Caco-2 (cell line): ENCODE results near the gene OR2A5. TPM values are rescaled to one million over a fixed set of nuclear protein-coding genes. Genes with fewer than 3 reads are reported as not detected.

ENCODE experiments used
- BruUV-seq: library from RNA; stranded (reverse); fragments of 400-500 nt; replicated peaks from 2 replicates; lab custom pipeline; 2021; lab: Mats Ljungman, UMichigan
- CTCF ChIA-PET: fragments of 300-600 bp; sonication (Branson Sonifier 250); formaldehyde crosslinking; loops from one replicate; lab custom pipeline; 2022; ENCODE audit warnings: antibody characterized with exemption; lab: Charles Lee
- POLR2A ChIA-PET: fragments of 300-600 bp; sonication (Branson Sonifier 250); formaldehyde crosslinking; loops from one replicate; lab custom pipeline; 2022; ENCODE audit warnings: antibody characterized with exemption; lab: Charles Lee
- DNase-seq, 2 experiments: peaks; one replicate each; pipeline versions ENCODE4 v3.0.0 to v3.0.0-alpha.2; 2020 to 2022
- H3K27me3 ChIP-seq: replicated peaks from 2 replicates; pipeline ENCODE4 v1.6.0; 2011; ENCODE audit warnings: low read length; ENCODE audit not compliant: control insufficient read depth, insufficient read depth
- H3K36me3 ChIP-seq: 2 replicates; pipeline ENCODE4 v1.5.1; 2011; ENCODE audit warnings: low read length; ENCODE audit not compliant: control insufficient read depth, insufficient read depth
- H3K4me1 ChIP-seq: fragments of 250-450 bp; sonication (Bioruptor Pico); 2 replicates; pipeline ENCODE4 v1.5.1; 2020; ENCODE audit warnings: mild to moderate bottlenecking
- H3K4me3 ChIP-seq: 2 replicates; pipeline ENCODE4 v1.5.1; 2011; ENCODE audit warnings: low read depth, mild to moderate bottlenecking, control low read depth, low read length
- H3K9me3 ChIP-seq: fragments of 250-450 bp; sonication (Bioruptor Pico); 2 replicates; pipeline ENCODE4 v1.5.1; 2020; ENCODE audit warnings: mild to moderate bottlenecking, moderate library complexity
- H3K27ac Mint-ChIP-seq: one replicate; pipeline ENCODE4 v1.8.0; 2022; ENCODE audit warnings: mixed read lengths; ENCODE audit not compliant: unreplicated experiment
- H3K27me3 Mint-ChIP-seq: one replicate; pipeline ENCODE4 v1.8.0; 2022; ENCODE audit warnings: mixed read lengths; ENCODE audit not compliant: insufficient read depth, unreplicated experiment
- H3K36me3 Mint-ChIP-seq: one replicate; pipeline ENCODE4 v1.8.0; 2022; ENCODE audit warnings: mild to moderate bottlenecking, mixed read lengths; ENCODE audit not compliant: insufficient read depth, unreplicated experiment
- H3K4me1 Mint-ChIP-seq: one replicate; pipeline ENCODE4 v1.8.0; 2022; ENCODE audit warnings: low read depth, mixed read lengths; ENCODE audit not compliant: unreplicated experiment
- H3K4me3 Mint-ChIP-seq: one replicate; pipeline ENCODE4 v1.8.0; 2022; ENCODE audit warnings: mild to moderate bottlenecking, moderate library complexity, mixed read lengths; ENCODE audit not compliant: unreplicated experiment
- H3K9me3 Mint-ChIP-seq: one replicate; pipeline ENCODE4 v1.8.0; 2022; ENCODE audit warnings: mixed read lengths; ENCODE audit not compliant: unreplicated experiment
- CTCF ChIP-seq, 2 experiments: fragments of 200-600 bp in 1 of 2; IDR thresholded peaks; 1 replicate in 1 of 2; 2 replicates in 1 of 2; pipeline versions ENCODE4 v1.5.1 to v1.8.0; 2011 to 2022; ENCODE audit warnings: antibody characterized with exemption in 1 of 2, control low read depth in 1 of 2, inconsistent platforms in 1 of 2, low read depth in 1 of 2, low read length in 1 of 2, mild to moderate bottlenecking in 1 of 2, moderate library complexity in 1 of 2; ENCODE audit not compliant: insufficient read depth in 1 of 2, severe bottlenecking in 1 of 2, unreplicated experiment in 1 of 2
- intact Hi-C: fragments of 100-400 bp; cut with micrococcal nuclease; formaldehyde crosslinking; loops from one replicate; pipeline ENCODE4 v1.10.0; 2022; ENCODE audit not compliant: unreplicated experiment
- total RNA-seq: library from RNA; stranded (reverse); gene quantifications from 2 replicates; pipeline ENCODE4 v1.2.3, GENCODE V29; 2022

OR2A5 gene
- total RNA-seq, 1 experiment from 2014 or later: not detected

DNA sequence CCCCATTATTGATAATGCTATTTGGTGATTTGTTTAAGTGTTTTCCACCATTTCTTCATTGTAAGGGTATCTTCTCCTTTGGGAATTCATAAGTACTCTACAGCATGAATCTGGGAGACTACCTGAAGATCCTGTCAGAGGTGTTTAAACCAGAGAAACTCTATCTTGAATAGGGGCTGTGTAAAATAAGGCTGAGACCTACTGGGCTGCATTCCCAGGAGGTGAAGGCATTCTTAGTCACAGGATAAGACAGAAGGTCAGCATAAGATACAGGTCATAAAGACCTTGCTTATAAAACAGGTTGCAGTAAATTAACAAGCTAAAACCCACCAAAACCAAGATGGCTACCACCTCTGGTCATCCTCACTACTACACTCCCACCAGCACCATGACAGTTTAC lies 13.4 kb upstream of the OR2A5 start:
- H3K9me3 ChIP-seq: no peaks in the 10 kb centered on the region
- H3K36me3 Mint-ChIP-seq: no peaks in the 10 kb centered on the region
- H3K27me3 Mint-ChIP-seq: no peaks in the 10 kb centered on the region
- peaks cover 29% of the 10 kb centered on the region for H3K4me1 ChIP-seq
- H3K4me3 Mint-ChIP-seq: no peak overlapping the region
- intact Hi-C loops: no loop called here
- no peak overlapping the region for H3K27ac Mint-ChIP-seq
- H3K9me3 Mint-ChIP-seq: no peaks in the 10 kb centered on the region
- ChIA-PET CTCF (no interaction called here), POLR2A (no interaction called here)
- no peaks in the 10 kb centered on the region for H3K36me3 ChIP-seq
- peaks cover 26% of the 10 kb centered on the region for H3K4me1 Mint-ChIP-seq
- no peak overlapping the region for H3K4me3 ChIP-seq
- TF ChIP-seq CTCF (IDR thresholded peaks at IDR 0.05; ENCODE audit: insufficient read depth in 1 of 2, low read depth in 1 of 2, low read length in 1 of 2, severe bottlenecking in 1 of 2, unreplicated experiment in 1 of 2): no peak
- DNase-seq: no peak
- H3K27me3 ChIP-seq: no peaks in the 10 kb centered on the region
- BruUV-seq: no TSS peak

GRCh38 chr7:144036302-144036885 lies 12.4 kb upstream of the OR2A5 start:
- Histone ChIP-seq H3K9me3 (no peaks in the 10 kb centered on the region), H3K27me3 (no peaks in the 10 kb centered on the region), H3K4me3 (no peak overlapping the region), H3K36me3 (no peaks in the 10 kb centered on the region), H3K4me1 (peaks cover 19% of the 10 kb centered on the region)
- Mint-ChIP-seq H3K27me3 (no peaks in the 10 kb centered on the region), H3K36me3 (no peaks in the 10 kb centered on the region), H3K4me3 (no peak overlapping the region), H3K27ac (no peak overlapping the region), H3K9me3 (no peaks in the 10 kb centered on the region), H3K4me1 (peaks cover 16% of the 10 kb centered on the region)
- intact Hi-C loops: no loop called here
- no peak for DNase-seq
- ChIA-PET CTCF (no interaction called here), POLR2A (no interaction called here)
- no TSS peak for BruUV-seq
- no peak for TF ChIP-seq CTCF (IDR thresholded peaks at IDR 0.05; ENCODE audit: insufficient read depth in 1 of 2, low read depth in 1 of 2, low read length in 1 of 2, severe bottlenecking in 1 of 2, unreplicated experiment in 1 of 2)

GRCh38 chr7:144037414-144038035 lies 11.2 kb upstream of the OR2A5 start:
- no TSS peak for BruUV-seq
- no peaks in the 10 kb centered on the region for H3K9me3 Mint-ChIP-seq
- no peak for DNase-seq
- H3K9me3 ChIP-seq: no peaks in the 10 kb centered on the region
- peaks cover 10% of the 10 kb centered on the region for H3K4me1 ChIP-seq
- intact Hi-C loops: no loop called here
- peaks cover 6% of the 10 kb centered on the region for H3K4me1 Mint-ChIP-seq
- POLR2A ChIA-PET: no interaction called here
- no peaks in the 10 kb centered on the region for H3K36me3 Mint-ChIP-seq
- H3K36me3 ChIP-seq: no peaks in the 10 kb centered on the region
- H3K4me3 ChIP-seq: no peak overlapping the region
- no peak for TF ChIP-seq CTCF (IDR thresholded peaks at IDR 0.05; ENCODE audit: insufficient read depth in 1 of 2, low read depth in 1 of 2, low read length in 1 of 2, severe bottlenecking in 1 of 2, unreplicated experiment in 1 of 2)
- H3K27me3 Mint-ChIP-seq: no peaks in the 10 kb centered on the region
- CTCF ChIA-PET: no interaction called here
- no peak overlapping the region for H3K4me3 Mint-ChIP-seq
- H3K27me3 ChIP-seq: no peaks in the 10 kb centered on the region
- H3K27ac Mint-ChIP-seq: no peak overlapping the region
